Stimulated activated memory B cell treated with anti-CD40 and anti-IgM and Interleukin-4, amounts not matched to agents 10 μg/mL and 1 μg/mL and 100 μg/mL, for 72 hours (primary cell): Measurements from ENCODE around the gene PCDHGC4.

Source experiments
- ATAC-seq: fragments of 150-1000 bp; cut with Tn5 transposase; 2 replicates; pipeline ENCODE4 v1.10.0; 2021
- H3K27ac Mint-ChIP-seq: one replicate; pipeline ENCODE4 v1.8.0; 2022; ENCODE audit warnings: mild to moderate bottlenecking, mixed read lengths
- H3K27me3 Mint-ChIP-seq: one replicate; pipeline ENCODE4 v1.8.0; 2022; ENCODE audit warnings: mixed read lengths
- H3K36me3 Mint-ChIP-seq: one replicate; pipeline ENCODE4 v1.8.0; 2022; ENCODE audit warnings: mixed read lengths
- H3K4me1 Mint-ChIP-seq: one replicate; pipeline ENCODE4 v1.8.0; 2022; ENCODE audit warnings: mixed read lengths
- H3K4me3 Mint-ChIP-seq: one replicate; pipeline ENCODE4 v1.8.0; 2022; ENCODE audit warnings: mild to moderate bottlenecking, moderate library complexity, mixed read lengths
- H3K9me3 Mint-ChIP-seq: one replicate; pipeline ENCODE4 v1.8.0; 2022; ENCODE audit warnings: mixed read lengths

Gene PCDHGC4

DNA sequence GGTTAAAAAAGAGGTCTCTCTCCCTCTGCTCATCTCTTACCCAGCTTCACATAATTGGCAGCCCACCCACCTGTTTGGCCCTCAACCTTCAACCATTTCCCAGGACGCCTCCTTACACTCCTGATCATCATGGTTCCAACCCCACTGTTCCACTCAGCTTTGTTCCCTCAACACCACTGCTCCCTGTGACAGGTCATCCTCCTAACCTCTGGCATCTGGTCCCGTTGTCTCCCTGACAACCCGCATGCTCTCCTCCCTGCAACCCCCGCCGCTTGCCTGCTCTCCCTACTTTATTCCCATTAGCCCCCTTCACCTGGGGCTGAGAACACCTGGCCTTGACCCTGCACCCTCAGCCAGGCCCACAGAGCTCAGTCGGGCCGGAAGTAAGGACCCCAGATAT is 16.9 kb downstream of the PCDHGC4 start:
- no peak overlapping the region for H3K4me3 Mint-ChIP-seq
- H3K27ac Mint-ChIP-seq, result no peak overlapping the region
- H3K27me3 Mint-ChIP-seq, result no peaks in the 10 kb centered on the region
- H3K36me3 Mint-ChIP-seq, result no peaks in the 10 kb centered on the region
- ATAC-seq, result no peak
- peaks cover 17% of the 10 kb centered on the region for H3K4me1 Mint-ChIP-seq
- no peaks in the 10 kb centered on the region for H3K9me3 Mint-ChIP-seq

DNA sequence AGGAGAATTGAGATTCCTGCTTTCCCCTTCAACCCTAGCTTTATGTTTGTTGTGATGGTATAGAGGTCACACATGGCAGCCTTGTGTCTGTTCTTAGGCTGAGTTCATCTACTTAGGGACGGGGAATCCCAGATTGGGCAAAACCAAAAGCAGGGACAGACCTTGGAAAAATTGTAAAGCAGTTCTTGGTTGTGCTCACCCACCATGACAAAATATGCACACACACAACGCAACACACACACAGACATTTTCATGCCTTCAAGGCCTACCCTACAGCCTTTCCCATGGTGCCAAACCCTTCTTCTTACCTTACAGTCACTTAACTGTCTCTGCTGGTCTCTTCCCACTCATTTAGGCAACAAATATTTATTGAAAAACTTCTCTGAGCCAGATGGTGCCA is 18.9 kb downstream of the PCDHGC4 start:
- ATAC-seq, result no peak
- H3K27ac Mint-ChIP-seq, result no peak overlapping the region
- H3K4me3 Mint-ChIP-seq, result no peak overlapping the region
- no peaks in the 10 kb centered on the region for H3K9me3 Mint-ChIP-seq
- no peaks in the 10 kb centered on the region for H3K27me3 Mint-ChIP-seq
- no peaks in the 10 kb centered on the region for H3K36me3 Mint-ChIP-seq
- H3K4me1 Mint-ChIP-seq, result peaks cover 37% of the 10 kb centered on the region

DNA sequence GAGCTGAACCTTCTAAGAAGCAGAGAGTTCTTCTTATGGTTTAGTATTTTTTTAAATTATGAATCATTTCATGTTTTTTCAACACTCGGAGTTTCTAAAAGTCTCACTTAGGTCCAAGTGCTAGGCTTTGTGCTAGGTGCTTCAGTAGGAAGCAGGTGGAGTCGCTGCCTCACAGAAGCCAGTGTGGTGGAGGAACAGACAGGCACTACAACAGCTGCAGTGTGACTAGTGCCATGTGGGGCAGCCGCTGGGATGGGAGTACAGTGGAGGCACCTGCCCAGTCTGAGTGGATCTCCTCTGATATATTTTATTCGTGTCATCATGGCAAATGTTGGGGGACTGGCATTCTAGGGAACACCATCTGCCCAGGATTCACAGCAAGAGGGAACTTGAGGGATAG is 19.4 kb downstream of the PCDHGC4 start:
- Mint-ChIP-seq H3K4me3 (no peak overlapping the region), H3K9me3 (no peaks in the 10 kb centered on the region)

DNA sequence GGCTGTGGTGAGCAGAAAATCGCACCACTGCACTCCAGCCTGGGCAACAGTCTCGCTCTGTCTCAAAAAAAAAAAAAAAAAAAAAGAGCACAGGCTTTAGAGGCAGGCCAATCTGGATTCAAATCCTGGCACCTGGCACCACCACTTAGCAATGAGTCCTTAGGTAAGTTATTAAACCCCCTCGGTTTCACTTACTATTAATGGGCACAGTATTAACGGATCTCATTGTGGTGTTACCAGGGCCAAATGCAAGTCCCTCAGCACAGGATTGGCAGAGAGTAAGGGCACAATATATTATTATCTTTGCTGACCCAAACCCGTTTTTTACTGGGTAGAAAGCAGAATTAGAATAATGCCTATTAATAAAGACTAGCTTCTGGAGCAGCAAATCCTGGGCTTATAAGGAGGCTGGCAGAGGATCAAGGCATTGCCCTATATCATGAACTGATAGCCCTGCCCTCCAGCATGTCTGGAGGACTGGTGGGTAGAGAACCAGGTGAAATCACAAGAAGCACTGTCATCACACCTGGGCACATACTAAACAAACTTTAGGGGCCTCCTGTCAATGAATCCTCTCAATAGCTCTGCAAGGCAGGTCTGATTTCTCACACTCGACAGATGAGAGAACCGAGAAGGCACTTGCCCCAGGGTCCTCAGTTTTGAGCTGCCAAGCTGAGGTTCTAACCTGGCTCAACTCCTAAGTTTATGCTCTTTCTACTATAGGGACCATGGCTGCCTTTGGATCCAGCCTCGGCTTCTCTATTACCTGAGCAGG is 21.7 kb downstream of the PCDHGC4 start:
- Mint-ChIP-seq H3K4me3 (no peak overlapping the region), H3K4me1 (peaks cover 65% of the 10 kb centered on the region), H3K9me3 (peaks cover 3% of the 10 kb centered on the region)

More for the DNA sequence above, 19.4 kb downstream of the PCDHGC4 start:
- no peaks in the 10 kb centered on the region for H3K27me3 Mint-ChIP-seq
- ATAC-seq, result no peak
- no peaks in the 10 kb centered on the region for H3K36me3 Mint-ChIP-seq
- H3K4me1 Mint-ChIP-seq, result peaks cover 42% of the 10 kb centered on the region
- H3K27ac Mint-ChIP-seq, result no peak overlapping the region

DNA sequence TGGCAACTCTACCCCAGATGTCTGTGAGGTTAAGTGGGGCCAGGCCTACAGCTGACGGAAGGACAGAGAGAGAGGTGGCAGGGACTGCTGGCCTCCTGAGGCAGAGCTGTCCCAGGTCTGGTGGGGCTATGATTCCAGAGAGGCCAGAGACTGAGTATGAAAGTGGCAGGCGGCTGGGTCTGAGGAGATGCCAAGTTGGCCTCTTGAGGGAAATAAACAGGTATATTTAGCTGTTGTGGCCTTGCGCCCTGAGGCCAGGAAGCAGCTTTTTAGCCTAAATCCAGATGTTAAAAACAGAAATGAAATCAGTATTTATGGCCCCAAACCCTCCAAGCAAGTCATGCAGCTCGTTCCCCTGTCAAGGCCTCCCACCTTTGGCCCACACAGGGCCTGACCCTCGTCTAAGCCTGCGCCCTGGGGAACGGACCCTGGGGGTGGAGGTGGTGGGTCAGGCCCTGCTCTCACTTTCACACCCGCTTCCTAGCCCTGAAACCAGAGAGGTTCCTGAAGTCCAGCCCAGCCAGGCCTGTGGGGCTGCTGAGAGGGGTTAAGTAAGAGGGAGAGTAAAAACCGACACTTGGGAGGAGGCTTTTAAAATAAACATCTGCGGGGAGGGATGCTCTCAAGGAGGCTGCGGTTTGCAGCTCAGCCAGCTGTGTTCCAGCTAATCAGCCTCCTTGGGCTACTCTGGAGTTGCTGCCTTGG is 22.7 kb downstream of the PCDHGC4 start:
- peaks cover 75% of the 10 kb centered on the region for H3K4me1 Mint-ChIP-seq
- H3K27me3 Mint-ChIP-seq, result no peaks in the 10 kb centered on the region
- no peaks in the 10 kb centered on the region for H3K36me3 Mint-ChIP-seq
- peak; percentile 13 for ATAC-seq
- H3K4me3 Mint-ChIP-seq, result no peak overlapping the region
- peak overlapping the region; percentile 44 for H3K27ac Mint-ChIP-seq
- peaks cover 5% of the 10 kb centered on the region for H3K9me3 Mint-ChIP-seq

More for the DNA sequence above, 21.7 kb downstream of the PCDHGC4 start:
- Mint-ChIP-seq H3K36me3 (no peaks in the 10 kb centered on the region), H3K27me3 (no peaks in the 10 kb centered on the region), H3K27ac (peak overlapping the region; percentile 44)
- ATAC-seq, result no peak

DNA sequence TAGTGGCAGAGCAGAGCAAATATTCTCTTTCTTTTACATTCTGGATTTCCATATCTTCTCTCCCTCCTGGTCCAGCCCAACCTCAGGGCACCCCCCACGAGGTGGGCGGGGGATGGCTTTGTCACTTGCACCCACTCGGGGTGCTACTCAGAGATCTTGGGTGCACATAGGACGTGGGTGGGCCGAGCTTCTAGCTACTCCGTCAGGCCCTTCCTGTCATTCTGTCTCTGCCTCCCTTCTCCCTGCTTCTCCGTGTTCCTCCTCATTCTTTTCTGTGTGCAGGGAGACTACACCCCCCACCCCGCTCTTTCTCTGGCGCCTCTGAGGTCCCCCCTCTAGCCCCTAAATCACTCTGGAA is 23.6 kb downstream of the PCDHGC4 start:
- peaks cover 5% of the 10 kb centered on the region for H3K9me3 Mint-ChIP-seq
- ATAC-seq, result no peak
- no peaks in the 10 kb centered on the region for H3K36me3 Mint-ChIP-seq
- H3K4me3 Mint-ChIP-seq, result no peak overlapping the region
- peak overlapping the region; percentile 52 for H3K27ac Mint-ChIP-seq
- peaks cover 84% of the 10 kb centered on the region for H3K4me1 Mint-ChIP-seq
- H3K27me3 Mint-ChIP-seq, result no peaks in the 10 kb centered on the region

DNA sequence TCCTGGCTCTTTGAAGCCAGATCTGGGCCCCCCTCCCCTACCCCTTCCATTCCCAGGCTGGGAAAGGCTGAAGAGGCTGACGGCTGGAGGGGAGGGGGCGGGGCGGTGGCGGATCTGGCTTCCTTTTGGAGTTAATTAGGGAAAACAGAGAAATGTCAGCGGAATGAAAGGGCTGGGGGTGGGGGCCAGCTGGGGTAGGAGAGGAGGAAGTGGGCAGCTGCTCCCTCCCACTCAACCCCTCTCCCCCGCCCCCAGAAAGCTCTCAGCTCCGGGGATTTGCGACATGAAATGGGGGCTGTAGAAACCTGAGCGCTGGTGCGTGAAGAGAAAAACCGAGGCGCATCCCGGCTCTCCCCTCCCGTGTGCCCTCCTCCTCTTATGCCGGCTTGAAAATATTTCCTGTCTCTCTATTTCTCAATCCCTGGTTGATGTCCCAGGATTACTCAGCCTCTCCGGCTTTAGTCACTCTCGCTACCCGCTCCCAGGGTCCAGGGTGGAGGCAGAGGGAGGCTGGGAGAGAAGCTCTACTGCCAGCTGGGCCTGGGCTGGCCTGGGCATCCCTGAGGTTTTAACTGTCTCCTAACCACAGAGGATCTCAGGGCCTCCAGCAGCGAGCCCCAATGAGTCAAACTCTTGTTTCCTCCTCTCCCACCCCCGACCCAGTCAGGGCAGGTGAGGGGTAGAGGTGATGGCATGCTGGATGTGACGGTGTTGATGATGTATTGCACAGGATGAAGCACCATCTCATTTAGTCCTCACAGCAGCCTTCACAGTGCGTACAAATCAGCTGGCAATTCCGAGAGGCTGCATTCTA is 24.2 kb downstream of the PCDHGC4 start:
- Mint-ChIP-seq H3K4me3 (peak overlapping the region; percentile 67), H3K4me1 (peaks cover 84% of the 10 kb centered on the region), H3K9me3 (peaks cover 5% of the 10 kb centered on the region), H3K36me3 (peaks cover 4% of the 10 kb centered on the region), H3K27me3 (no peaks in the 10 kb centered on the region), H3K27ac (peak overlapping the region; percentile 52)
- no peak for ATAC-seq

DNA sequence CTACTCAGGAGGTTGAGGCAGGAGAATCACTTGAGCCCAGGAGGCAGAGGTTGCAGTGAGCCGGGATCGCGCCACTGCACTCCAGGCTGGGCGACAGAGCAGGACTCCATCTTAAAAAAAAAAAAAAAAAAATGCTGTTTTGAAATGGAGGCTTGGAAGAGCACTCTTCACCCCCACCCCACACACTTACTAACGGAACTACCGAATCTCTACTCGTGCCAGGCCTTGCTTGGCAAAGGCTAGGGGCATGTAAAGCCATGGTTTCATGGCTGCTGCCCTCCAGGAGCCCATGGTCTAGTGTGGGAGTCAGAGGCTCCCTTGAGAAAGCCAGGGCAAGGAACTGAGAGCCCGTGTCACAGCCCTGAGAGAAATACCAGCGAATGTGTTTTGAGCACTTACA is 25.3 kb downstream of the PCDHGC4 start:
- H3K4me1 Mint-ChIP-seq, result peaks cover 83% of the 10 kb centered on the region
- peaks cover 12% of the 10 kb centered on the region for H3K36me3 Mint-ChIP-seq
- H3K9me3 Mint-ChIP-seq, result peaks cover 5% of the 10 kb centered on the region
- peak overlapping the region; percentile 52 for H3K27ac Mint-ChIP-seq
- no peak for ATAC-seq
- no peak overlapping the region for H3K4me3 Mint-ChIP-seq
- H3K27me3 Mint-ChIP-seq, result no peaks in the 10 kb centered on the region

DNA sequence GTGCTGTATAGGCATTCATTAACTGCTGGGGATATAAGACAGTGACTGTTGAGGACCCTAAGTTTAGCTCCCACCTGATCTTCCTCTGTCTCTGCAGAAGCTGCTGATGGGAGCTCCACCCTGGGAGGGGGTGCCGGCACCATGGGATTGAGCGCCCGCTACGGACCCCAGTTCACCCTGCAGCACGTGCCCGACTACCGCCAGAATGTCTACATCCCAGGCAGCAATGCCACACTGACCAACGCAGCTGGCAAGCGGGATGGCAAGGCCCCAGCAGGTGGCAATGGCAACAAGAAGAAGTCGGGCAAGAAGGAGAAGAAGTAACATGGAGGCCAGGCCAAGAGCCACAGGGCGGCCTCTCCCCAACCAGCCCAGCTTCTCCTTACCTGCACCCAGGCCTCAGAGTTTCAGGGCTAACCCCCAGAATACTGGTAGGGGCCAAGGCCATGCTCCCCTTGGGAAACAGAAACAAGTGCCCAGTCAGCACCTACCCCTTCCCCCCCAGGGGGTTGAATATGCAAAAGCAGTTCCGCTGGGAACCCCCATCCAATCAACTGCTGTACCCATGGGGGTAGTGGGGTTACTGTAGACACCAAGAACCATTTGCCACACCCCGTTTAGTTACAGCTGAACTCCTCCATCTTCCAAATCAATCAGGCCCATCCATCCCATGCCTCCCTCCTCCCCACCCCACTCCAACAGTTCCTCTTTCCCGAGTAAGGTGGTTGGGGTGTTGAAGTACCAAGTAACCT is 26.2 kb downstream of the PCDHGC4 start:
- Mint-ChIP-seq H3K27me3 (no peaks in the 10 kb centered on the region), H3K27ac (peak overlapping the region; percentile 30), H3K4me3 (peak overlapping the region; percentile 40), H3K36me3 (peaks cover 20% of the 10 kb centered on the region), H3K4me1 (peaks cover 92% of the 10 kb centered on the region), H3K9me3 (peaks cover 5% of the 10 kb centered on the region)
- ATAC-seq, result peak; percentile 75

DNA sequence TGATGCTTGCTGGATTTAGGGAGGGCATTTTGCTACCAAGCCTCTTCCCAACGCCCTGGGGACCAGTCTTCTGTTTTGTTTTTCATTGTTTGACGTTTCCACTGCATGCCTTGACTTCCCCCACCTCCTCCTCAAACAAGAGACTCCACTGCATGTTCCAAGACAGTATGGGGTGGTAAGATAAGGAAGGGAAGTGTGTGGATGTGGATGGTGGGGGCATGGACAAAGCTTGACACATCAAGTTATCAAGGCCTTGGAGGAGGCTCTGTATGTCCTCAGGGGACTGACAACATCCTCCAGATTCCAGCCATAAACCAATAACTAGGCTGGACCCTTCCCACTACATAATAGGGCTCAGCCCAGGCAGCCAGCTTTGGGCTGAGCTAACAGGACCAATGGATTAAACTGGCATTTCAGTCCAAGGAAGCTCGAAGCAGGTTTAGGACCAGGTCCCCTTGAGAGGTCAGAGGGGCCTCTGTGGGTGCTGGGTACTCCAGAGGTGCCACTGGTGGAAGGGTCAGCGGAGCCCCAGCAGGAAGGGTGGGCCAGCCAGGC is 27.0 kb downstream of the PCDHGC4 start:
- H3K4me3 Mint-ChIP-seq, result peak overlapping the region; percentile 40

DNA sequence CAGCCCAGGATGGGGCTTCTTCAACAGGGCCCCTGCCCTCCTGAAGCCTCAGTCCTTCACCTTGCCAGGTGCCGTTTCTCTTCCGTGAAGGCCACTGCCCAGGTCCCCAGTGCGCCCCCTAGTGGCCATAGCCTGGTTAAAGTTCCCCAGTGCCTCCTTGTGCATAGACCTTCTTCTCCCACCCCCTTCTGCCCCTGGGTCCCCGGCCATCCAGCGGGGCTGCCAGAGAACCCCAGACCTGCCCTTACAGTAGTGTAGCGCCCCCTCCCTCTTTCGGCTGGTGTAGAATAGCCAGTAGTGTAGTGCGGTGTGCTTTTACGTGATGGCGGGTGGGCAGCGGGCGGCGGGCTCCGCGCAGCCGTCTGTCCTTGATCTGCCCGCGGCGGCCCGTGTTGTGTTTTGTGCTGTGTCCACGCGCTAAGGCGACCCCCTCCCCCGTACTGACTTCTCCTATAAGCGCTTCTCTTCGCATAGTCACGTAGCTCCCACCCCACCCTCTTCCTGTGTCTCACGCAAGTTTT is 27.6 kb downstream of the PCDHGC4 start:
- H3K4me1 Mint-ChIP-seq, result peaks cover 93% of the 10 kb centered on the region
- H3K4me3 Mint-ChIP-seq, result peak overlapping the region; percentile 70
- H3K27me3 Mint-ChIP-seq, result no peaks in the 10 kb centered on the region
- ATAC-seq, result no peak
- H3K36me3 Mint-ChIP-seq, result peaks cover 35% of the 10 kb centered on the region
- peaks cover 5% of the 10 kb centered on the region for H3K9me3 Mint-ChIP-seq
- peak overlapping the region; percentile 30 for H3K27ac Mint-ChIP-seq

More for the DNA sequence above, 27.0 kb downstream of the PCDHGC4 start:
- H3K36me3 Mint-ChIP-seq, result peaks cover 29% of the 10 kb centered on the region
- no peak for ATAC-seq
- peaks cover 99% of the 10 kb centered on the region for H3K4me1 Mint-ChIP-seq
- H3K27me3 Mint-ChIP-seq, result no peaks in the 10 kb centered on the region
- peak overlapping the region; percentile 30 for H3K27ac Mint-ChIP-seq
- H3K9me3 Mint-ChIP-seq, result peaks cover 5% of the 10 kb centered on the region

DNA sequence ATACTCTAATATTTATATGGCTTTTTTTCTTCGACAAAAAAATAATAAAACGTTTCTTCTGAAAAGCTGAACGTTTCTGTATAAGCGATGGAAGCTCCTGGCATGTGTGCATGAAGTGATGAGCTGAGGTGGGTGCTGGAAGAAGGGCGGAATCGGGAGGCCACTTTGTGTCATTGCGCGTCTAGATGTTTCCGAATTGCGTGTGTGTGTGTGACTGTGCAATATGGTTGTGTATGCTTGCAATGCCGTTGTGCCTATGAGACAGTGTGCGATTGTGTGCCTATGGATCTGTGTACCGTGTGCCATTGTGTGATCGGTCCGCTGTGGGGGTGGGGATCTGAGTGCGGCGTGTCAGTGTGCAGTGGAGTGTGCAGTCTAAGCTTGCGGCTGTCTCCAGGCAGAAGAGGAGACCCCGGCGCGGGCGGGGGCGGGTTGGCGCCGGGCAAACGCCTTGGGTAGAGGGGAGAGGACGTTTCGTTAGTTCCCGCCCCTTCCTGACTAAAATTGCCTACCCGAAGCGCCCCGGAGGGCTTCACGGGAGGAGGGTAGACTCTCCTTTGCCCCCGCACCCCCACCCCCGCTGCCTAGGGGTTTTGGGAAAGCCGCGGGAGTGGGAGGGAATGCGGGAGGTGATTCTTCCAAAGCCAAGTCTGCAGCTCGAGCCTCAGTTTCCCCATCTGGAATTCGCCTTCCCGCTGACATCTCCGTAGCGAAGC is 28.2 kb downstream of the PCDHGC4 start:
- peak; percentile 6 for ATAC-seq
- H3K27me3 Mint-ChIP-seq, result no peaks in the 10 kb centered on the region
- peaks cover 5% of the 10 kb centered on the region for H3K9me3 Mint-ChIP-seq
- peak overlapping the region; percentile 70 for H3K4me3 Mint-ChIP-seq
- H3K36me3 Mint-ChIP-seq, result peaks cover 41% of the 10 kb centered on the region
- H3K4me1 Mint-ChIP-seq, result peaks cover 87% of the 10 kb centered on the region
- peak overlapping the region; percentile 30 for H3K27ac Mint-ChIP-seq

DNA sequence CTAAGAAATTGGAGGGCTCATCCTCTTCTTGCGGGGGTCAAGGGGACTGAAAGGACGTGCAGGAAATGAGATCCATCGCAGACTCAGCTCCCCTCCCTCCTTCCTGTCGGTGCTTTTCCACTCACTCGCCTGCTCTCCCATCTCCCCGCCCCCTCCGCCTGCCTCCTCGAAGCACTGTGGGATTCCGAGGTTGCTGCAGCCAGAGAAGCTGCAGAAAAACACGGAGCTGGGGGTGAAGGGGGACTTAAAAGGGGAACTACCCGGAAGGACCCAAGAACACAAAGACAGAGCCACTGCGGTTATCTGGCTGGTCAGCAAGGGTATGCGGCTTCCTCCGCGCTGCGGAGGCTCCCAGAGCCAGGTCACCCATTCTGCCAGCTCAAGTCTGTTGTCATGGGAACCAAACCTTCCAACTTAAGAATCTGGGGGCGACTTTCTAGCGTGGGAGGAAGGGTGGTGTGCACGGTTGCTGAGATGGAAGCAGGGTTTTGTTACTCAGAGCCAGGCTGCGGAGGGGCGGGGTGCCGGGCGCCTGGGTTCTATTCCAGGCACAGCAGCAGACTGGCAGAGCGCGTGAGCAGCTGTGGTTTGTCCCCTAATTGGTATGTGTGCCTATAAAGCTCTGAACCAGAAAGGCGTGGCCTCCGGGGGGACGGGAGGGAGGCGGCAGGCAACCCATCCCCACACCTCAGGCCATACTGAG is 28.9 kb downstream of the PCDHGC4 start:
- Mint-ChIP-seq H3K36me3 (peaks cover 48% of the 10 kb centered on the region), H3K27ac (peak overlapping the region; percentile 30), H3K4me3 (peak overlapping the region; percentile 70), H3K4me1 (peaks cover 80% of the 10 kb centered on the region), H3K9me3 (peaks cover 5% of the 10 kb centered on the region), H3K27me3 (no peaks in the 10 kb centered on the region)
- ATAC-seq, result peak; percentile 72
